ENCODE results near the gene GLRX5.

The GLRX5 gene

GRCh38 chr14:95536036-95536593, 1.3 kb downstream of the GLRX5 start:
- no peak for DNase-seq

- no peak for DNase-seq
Measured at GRCh38 chr14:95536671-95537070, 1.8 kb downstream of the GLRX5 start.

GRCh38 chr14:95537298-95538089, 2.6 kb downstream of the GLRX5 start:
- DNase-seq = peak in 1 of 3 donors; percentile 41

- DNase-seq = no peak
Measured at GRCh38 chr14:95538801-95539509, 4.1 kb downstream of the GLRX5 start.

- no peak for DNase-seq
Measured at GRCh38 chr14:95540236-95540855, 5.5 kb downstream of the GLRX5 start.

- DNase-seq = no peak
Measured at GRCh38 chr14:95541346-95541745, 6.5 kb downstream of the GLRX5 start.

- no peak for DNase-seq
Measured at GRCh38 chr14:95541932-95542930, 7.4 kb downstream of the GLRX5 start.

- DNase-seq = no peak
Measured at GRCh38 chr14:95543021-95543420, 8.2 kb downstream of the GLRX5 start.

- no peak for DNase-seq
Measured at GRCh38 chr14:95544588-95544987, 9.7 kb downstream of the GLRX5 start.

GRCh38 chr14:95545515-95546168, 10.8 kb downstream of the GLRX5 start:
- DNase-seq = peak; percentile 41 to 78 (median 72)

GRCh38 chr14:95547272-95547625, 12.4 kb downstream of the GLRX5 start:
- no peak for DNase-seq

- no peak for DNase-seq
Measured at GRCh38 chr14:95547626-95548327, 12.9 kb downstream of the GLRX5 start.

GRCh38 chr14:95548328-95548929, 13.6 kb downstream of the GLRX5 start:
- DNase-seq = no peak

- DNase-seq = no peak
Measured at GRCh38 chr14:95549656-95550585, 15.1 kb downstream of the GLRX5 start.

GRCh38 chr14:95551435-95551834, 16.6 kb downstream of the GLRX5 start:
- no peak for DNase-seq

GRCh38 chr14:95553141-95553540, 18.3 kb downstream of the GLRX5 start:
- no peak for DNase-seq

- DNase-seq = no peak
Measured at GRCh38 chr14:95555053-95555452, 20.2 kb downstream of the GLRX5 start.

GRCh38 chr14:95557291-95557690, 22.4 kb downstream of the GLRX5 start:
- no peak for DNase-seq

- no peak for DNase-seq
Measured at GRCh38 chr14:95557832-95558231, 23.0 kb downstream of the GLRX5 start.

- no peak for DNase-seq
Measured at GRCh38 chr14:95559203-95559602, 24.4 kb downstream of the GLRX5 start.
